NOMO-1 (cell line): ENCODE measurements around the gene DNAH3.
A peak's percentile ranks its signal among the peaks of the same experiment; 100 is the strongest.
"Not testable (repeated sequence)": the region's sequence is repeated elsewhere in the genome, so short reads cannot be mapped to it uniquely, and the experiment has no call there.

Experiments used
- DNase-seq, 2 experiments: peaks; one replicate each; lab custom pipeline; 2025; ENCODE audit not compliant: unreplicated experiment in 2 of 2; lab: John Stamatoyannopoulos, UW

DNAH3 gene

GRCh38 chr16:21075252-21075651, 75.4 kb downstream of the DNAH3 start:
- DNase-seq, result peak; percentile 59 to 75

DNA sequence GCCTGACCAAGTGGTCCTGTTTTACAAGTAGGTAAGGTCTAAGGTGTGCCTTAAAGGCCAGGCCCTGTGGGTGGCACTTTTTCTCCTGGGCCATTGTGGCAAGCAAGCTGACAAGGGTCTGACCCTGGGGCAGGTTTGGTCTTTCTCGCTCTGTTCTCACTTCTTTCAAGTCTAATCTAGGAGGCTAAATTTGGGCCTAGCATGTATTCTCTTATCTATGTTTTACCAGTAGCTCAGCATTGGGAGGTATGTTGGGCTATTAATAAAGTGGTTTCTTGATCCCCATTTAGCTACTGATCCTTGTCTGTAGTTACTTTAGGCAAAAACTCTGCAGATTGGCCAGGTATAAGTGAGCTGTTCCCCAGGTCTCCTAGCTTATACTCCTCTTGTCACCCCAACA, 77.7 kb downstream of the DNAH3 start:
- DNase-seq, result no peak

DNA sequence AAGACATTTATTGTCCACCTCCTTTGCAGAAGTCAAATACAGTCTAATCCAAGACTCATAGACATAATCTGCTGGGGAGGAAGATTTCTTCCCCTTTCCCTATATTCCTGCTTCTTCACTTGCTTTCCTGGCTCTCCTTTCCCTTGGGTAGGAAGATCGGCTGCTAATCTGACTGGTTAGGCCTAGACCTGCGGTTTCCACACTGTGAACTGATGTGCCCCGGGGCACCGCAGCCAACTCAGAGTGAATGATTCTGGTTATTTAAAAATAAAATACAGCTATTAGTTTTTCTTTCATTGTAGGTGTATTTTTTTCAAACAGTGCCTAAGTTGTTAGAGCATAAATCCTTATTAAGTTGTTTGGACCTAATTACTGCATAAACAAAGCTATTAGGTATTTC, 78.9 kb downstream of the DNAH3 start:
- DNase-seq, result no peak

GRCh38 chr16:21070564-21070963, 80.1 kb downstream of the DNAH3 start:
- DNase-seq, result no peak

DNA sequence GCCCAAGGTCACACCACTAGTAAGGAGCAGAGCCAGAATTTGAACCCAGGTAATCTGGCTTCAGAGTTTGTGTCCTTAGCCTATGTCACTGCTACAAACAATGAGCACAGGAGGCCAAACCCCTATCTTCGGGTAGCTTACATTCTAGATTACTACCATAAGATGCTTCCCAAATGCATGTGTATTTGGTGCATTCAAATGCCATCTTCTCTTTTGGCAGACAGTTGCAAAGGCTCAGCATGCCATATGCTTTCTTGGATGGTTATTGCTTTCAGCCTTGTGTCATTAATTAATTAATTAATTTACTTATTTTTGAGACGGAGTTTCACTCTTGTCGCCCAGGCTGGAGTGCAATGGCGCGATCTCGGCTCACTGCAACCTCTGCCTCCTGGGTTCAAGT, 80.7 kb downstream of the DNAH3 start:
- DNase-seq, result no peak

GRCh38 chr16:21064203-21064602, 86.4 kb downstream of the DNAH3 start:
- no peak for DNase-seq

- DNase-seq, result not testable (repeated sequence)
These were observed 87.3 kb downstream of the DNAH3 start for GRCh38 chr16:21063314-21063713.

DNA sequence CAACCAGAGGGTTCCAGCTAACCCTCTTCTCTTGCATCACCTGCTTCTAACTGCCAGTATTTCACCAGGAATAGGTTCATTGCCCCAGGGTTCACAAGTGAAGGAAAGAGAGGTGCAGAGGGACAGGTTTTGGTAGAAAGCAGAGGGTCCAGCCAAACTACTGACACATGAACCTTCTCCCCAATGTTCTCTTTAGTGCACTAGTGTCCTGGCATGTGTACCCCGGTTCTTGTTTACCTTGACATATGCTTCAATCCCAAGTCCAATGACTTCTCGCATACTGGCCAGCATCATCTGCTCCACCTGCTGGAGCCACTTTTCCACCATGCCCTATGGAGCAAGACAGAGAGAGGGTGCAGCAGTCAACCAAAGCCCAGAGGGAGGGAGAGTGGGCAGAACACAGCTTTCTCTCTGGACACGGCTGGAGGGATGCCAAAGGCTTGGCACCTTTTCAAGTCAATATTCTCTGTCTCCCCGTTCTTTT, 90.6 kb downstream of the DNAH3 start:
- no peak for DNase-seq

DNA sequence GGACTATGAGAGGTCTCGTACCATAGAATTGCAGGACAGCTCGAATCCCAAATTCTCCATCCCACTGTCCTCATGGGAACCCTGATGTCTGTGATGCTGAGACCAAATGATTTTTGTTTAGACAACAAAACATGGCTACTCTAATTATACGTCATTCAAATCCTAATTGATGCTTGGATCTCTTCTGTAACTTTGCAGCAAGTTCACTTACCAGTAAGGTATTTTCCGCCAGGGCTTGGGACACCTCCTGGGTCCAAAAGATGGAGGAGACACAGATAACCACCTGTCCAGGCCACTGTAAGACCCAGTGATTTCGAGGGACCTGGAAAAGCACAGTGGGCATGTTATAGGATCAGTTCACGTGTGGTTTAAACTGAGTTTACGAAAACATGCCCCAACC, 92.8 kb downstream of the DNAH3 start:
- DNase-seq, result no peak

DNA sequence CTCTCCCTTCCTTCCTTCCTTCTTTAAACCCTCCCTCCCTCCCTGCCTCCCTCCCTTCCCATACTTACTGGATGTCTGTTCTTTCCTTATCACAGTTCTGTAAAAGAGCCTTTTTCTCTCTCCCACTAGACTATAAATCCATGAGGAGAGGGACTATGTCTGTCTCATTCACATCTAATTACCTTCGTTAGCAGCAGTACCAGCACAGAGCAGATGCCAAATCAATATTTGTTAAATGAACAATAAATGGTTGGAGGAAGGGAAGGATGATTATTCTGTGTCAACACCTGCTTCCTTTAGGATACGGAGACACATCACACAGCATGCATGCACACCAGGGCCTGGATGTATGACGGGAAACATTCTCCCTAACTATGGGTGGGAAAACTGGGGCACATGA, 94.2 kb downstream of the DNAH3 start:
- DNase-seq, result no peak

GRCh38 chr16:21055738-21056137, 94.9 kb downstream of the DNAH3 start:
- DNase-seq, result not testable (repeated sequence)

- no peak for DNase-seq
These were observed 97.1 kb downstream of the DNAH3 start for GRCh38 chr16:21053590-21053989.

DNA sequence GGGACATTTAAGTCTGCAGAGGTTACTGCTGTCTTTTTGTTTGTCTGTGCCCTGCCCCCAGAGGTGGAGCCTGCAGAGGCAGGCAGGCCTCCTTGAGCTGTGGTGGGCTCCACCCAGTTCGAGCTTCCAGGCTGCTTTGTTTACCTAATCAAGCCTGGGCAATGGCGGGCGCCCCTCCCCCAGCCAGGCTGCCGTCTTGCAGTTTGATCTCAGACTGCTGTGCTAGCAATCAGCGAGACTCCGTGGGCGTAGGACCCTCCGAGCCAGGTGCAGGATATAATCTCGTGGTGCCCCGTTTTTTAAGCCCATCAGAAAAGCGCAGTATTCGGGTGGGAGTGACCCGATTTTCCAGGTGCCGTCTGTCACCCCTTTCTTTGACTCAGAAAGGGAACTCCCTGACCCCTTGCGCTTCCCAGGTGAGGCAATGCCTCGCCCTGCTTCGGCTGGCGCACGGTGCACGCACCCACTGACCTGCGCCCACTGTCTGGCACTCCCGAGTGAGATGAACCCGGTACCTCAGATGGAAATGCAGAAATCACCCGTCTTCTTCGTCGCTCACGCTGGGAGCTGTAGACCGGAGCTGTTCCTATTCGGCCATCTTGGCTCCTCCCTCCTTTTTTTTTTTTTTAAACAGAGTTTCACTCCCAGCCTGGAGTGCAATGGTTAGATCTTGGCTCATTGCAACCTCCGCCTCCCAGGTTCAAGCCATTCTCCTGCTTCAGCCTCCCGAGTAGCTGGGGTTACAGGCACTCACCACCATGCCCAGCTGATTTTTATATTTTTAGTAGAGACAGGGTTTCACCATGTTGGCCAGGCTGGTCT, 102.3 kb downstream of the DNAH3 start:
- not testable (repeated sequence) for DNase-seq

- DNase-seq, result no peak
These were observed 112.4 kb downstream of the DNAH3 start for GRCh38 chr16:21038197-21038596.

DNA sequence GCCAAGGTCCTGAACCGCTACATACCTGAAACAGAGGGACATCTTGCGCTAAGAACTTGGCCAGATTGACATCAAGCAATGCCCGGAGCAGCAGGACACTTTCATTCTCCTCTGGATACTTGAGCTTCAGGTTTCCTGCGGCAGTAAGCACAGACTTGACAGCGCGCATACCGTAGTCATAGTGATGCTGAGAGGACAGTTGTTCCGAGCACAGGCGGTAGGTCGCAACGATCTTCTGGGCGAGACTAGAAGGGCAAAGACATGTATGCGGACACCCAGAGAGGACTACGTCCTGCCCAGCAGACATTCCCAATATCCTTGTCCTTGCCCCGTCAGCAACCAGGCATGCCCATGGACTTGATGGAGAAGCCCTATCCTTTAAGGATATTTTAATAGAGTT, 112.9 kb downstream of the DNAH3 start:
- no peak for DNase-seq

- DNase-seq, result no peak
These were observed 113.5 kb downstream of the DNAH3 start for GRCh38 chr16:21037168-21037567.

- DNase-seq, result no peak
These were observed 114.2 kb downstream of the DNAH3 start for GRCh38 chr16:21036471-21036870.

GRCh38 chr16:21033704-21034103, 116.9 kb downstream of the DNAH3 start:
- DNase-seq, result no peak

- no peak for DNase-seq
These were observed 117.4 kb downstream of the DNAH3 start for GRCh38 chr16:21033264-21033663.

GRCh38 chr16:21028728-21029127, 121.9 kb downstream of the DNAH3 start:
- no peak for DNase-seq

GRCh38 chr16:21026846-21027245, 123.8 kb downstream of the DNAH3 start:
- no peak for DNase-seq

DNA sequence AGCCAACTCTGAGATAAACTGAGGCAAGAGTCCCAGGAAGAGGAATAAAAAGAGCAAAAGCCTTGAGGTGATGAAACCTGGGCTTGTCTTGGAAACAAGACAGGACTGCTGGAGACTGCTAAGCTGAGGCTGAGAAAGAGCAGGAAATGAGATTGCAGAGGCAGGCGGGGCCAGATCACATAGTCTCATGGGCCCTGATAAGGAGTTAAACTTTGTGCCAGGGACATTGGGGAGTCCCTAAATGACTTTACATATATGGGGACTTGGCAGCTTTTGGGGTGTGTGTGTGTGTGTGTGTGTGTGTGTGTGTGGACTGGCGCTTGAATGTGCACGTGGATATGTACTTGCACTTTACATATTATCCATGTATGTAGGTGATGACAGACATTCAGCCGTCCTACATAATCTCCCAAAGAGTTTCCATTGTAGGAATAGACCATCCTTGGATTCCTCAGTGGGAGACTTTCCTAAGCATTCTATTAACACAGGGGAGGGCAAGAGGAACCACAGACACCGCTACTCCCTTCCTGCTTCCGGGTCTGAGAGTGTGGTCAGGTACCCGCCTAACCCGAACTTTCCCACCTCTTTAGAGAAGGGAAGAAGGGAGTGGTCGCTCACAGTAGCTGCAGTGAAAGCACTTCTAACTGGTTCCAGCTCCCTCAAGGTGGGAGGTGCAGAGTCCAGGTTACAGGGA, 127.0 kb downstream of the DNAH3 start:
- DNase-seq, result no peak
